ENCODE measurements around the gene CDON.
"Not testable (repeated sequence)": the region's sequence is repeated elsewhere in the genome, so short reads cannot be mapped to it uniquely, and the experiment has no call there.

The CDON gene

DNA sequence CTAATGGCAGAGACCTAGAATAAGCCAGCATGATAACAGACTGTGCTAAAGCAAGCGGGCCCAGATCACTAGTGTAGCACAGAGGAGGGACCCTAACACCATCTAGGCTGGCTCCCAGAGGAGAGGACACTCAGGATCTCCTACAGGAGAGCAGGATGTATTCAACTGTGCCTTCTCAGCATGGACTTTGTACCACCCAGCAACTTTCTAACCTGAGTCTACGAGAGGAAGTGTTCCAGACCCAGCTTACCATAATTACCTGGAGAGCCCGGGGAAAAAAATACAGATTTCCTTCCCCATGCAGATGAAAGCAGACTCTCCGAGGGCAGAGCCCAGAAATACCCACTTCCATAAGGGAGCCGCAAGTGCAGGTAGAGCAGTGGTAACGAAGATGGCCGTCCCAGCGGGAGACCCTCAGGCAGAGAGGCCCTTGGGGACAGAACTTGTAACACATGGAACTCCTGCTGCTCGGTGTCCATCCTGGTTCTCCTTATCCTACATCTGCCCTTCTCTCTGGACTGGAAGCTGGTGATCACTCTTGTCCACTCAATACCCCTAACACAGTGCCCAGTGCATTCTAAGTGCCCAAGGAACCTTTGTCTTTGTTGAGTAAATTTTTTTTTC, 138.2 kb downstream of the CDON start:
- DNase-seq (ENCODE audit: low read depth, low spot score) = no peak

DNA sequence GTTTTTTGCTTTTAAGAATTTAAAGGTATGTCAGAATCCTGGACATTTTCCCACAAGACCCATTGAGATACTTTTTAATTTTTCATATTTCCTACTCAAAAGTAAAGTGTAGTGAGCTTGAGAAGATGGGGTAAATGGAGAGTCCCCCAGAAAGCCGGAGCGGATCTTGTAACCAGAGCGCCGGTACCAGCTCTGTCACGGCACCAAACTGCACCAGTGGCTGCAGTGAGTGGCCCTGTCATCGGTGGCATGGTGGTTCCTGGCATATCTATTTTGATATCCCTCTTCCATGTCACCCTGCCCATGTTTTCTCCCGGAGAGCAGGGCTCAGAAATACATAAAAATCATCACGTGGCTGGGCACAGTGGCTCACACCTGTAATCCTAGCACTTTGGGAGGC, 139.0 kb downstream of the CDON start:
- no peak for DNase-seq (ENCODE audit: low read depth, low spot score)

DNA sequence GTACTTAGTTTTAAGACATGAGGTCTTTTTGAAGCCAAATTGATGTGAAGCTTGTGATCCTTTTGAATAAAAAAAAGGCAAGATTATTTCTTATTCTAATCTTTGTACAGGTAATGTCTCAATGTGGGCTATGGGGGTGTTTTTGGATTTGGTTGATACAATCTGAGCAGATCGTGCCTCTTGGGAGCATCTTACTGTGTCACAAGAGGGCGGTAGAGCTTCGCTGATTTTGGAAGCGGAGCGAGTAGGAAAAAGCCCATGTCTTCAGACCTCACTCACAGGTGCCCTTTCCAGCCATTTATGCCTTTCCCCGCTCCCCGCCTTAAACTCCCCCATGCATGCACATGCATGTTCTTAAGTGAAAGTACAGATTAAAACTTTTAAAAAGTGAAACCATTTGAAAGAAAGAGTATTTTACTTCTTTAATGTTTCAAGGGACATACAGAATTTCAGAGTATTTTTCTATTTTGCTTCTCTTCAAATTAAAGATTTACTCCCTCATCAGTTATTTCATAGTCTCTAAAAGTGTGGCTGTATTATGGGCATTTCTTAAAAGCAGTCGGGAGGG, 139.6 kb downstream of the CDON start:
- peak; percentile 85 for DNase-seq (ENCODE audit: low read depth, low spot score)

DNA sequence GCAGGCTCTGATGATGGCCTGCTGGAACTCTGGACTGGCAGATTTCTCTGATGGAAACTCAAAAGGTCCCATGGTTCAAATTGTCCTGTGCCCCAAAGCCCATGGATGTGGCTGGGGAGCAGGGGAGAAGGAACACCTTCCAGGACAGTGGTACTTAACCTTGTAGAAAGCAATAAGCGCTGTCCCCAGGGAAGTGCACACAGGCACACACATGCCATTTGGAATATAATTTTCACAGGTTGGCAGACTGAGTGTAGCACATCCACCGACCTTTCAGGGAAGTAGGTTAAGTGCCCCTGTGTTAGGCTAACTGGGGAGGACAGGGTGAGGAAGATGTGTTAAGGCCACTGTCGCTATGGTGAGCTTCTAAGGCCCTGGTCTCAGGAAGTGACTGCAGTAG, 140.5 kb downstream of the CDON start:
- no peak for DNase-seq (ENCODE audit: low read depth, low spot score)

DNA sequence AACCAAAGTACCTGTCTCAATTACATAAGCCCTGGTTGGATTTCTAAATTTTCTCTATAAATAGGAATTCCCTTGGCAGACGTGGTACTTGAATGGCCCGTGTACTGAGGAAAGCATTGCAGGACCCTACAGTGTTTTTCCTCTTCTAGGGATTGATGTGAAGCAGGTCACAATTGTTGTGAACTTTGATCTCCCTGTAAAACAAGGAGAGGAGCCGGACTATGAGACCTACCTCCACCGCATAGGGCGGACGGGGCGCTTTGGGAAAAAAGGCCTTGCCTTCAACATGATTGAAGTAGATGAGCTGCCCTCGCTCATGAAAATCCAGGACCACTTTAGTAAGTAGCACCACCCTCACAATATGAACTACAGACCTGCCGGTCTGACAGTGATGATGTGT, 141.6 kb downstream of the CDON start:
- no peak for DNase-seq (ENCODE audit: low read depth, low spot score)

DNA sequence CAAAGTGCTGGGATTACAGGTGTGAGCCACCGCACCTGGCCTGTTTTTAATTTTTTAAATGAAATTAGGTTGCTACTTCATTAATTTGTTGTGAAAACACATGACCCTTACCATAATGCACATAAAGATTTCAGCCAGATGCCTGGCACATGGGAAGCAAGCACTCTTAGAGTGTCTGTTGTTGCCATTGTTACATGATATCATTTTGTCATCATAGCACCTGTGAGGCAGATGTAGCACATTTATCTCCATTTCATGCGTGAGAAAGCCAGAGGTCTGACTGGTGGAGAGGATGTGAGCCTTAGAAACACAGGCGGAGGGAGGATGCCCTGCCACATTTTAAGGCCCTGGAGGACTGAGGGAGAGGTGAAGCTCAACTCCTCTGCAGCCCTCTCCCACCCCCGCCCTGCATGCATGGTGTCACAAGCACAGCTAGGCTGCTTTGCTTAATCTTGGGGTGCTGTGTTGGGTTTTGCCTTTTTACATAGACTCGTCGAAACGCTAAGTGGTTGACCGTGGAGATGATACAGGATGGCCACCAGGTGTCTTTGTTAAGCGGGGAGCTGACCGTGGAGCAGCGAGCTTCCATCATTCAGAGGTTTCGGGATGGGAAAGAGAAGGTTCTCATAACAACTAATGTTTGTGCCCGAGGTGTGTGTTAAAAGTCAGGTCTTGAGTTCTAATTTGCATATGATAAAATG, 144.4 kb downstream of the CDON start:
- DNase-seq (ENCODE audit: low read depth, low spot score) = no peak

DNA sequence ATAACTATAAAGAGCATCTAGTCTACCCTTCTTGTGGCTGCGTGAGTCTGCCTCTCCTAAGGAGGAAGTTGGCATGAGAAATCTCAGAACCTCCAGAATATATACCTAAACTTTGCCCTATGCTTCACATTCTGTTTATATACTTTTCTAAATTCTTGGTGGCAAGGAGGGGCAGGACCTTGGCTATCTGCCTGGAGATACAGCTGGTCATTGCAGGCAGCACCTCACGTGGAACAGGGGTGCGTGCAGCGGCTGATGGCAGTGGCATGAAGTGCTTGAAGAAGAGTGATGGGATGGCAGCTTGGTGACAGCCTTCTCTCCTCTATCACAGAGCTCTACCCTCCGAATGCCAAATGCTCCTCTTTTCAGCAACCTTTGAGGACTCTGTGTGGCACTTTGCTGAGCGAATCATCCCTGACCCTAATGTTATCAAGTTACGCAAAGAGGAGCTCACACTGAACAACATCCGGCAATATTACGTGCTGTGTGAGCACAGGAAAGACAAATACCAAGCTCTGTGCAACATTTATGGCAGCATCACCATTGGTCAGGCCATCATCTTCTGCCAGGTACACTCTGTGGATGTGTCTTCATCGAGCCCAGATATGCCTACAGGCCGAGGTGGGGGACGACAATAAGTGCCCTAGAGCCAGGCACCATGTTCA, 145.9 kb downstream of the CDON start:
- no peak for DNase-seq (ENCODE audit: low read depth, low spot score)

DNA sequence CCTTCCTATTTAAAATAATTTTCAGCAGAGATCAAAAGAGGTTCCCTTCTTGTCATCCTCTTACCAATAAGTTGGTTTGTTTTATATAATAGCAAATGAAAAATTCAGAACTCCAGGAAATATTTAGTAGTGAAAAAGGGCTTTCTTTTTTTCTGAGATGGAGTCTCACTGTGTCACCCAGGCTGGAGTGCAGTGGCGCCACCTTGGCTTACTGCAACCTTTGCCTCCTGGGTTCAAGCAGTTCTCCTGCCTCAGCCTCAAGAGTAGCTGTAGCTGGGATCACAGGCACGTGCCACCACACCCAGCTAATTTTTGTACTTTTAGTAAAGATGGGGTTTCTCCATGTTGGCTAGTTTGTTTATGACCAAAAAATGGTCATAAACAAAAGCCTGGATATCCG, 148.1 kb downstream of the CDON start:
- not testable (repeated sequence) for DNase-seq (ENCODE audit: low read depth, low spot score)

DNA sequence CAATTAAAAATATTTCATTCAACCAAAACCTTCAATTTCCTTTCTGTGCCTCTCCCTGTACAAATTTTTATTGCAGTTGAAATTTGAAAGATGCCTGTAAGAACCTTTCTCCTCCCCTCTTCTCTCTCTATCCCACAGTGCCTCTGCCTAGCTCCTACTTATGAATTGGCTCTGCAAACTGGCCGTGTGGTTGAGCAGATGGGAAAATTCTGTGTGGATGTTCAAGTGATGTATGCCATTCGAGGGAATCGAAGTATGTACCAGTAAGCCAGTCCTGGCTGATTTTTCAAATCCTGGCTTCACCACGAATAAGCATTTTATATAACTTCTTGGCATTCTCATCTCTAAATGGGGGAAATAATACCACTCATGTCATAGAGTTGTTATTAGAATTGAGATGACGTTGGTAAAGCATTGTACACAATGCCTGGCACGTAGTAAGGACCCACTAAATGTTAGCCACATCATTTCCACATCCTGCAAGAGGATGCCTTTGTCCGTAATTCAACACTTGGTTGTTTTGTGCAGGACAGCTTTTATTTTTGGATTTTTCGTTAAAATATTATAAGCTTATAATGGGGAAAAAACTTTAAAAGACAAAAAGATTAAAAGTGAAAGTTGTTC, 152.3 kb downstream of the CDON start:
- DNase-seq (ENCODE audit: low read depth, low spot score) = no peak
